Gastrocnemius medialis (tissue), 4 donors: Measurements from ENCODE around the gene CXCL8. TPM values are rescaled to one million over a fixed set of nuclear protein-coding genes. Genes with fewer than 3 reads are reported as not detected.

Experiments used
- ATAC-seq, 2 donors: fragments of 150-250 bp; one replicate each; pipeline ENCODE4 v1.9.1; 2016
- DNase-seq, 2 donors: peaks; one replicate each; pipeline ENCODE4 v3.0.0-alpha.2; 2019
- H3K27ac ChIP-seq, 4 donors: fragments of 200-600 bp; sonication (generic); 1 replicate in 1 of 4; 2 replicates in 3 of 4; pipeline ENCODE4 v1.5.1; 2016 to 2018; ENCODE audit warnings: mild to moderate bottlenecking in 2 of 4, moderate library complexity in 1 of 4
- H3K27me3 ChIP-seq, 3 donors: fragments of 200-600 bp; sonication (generic) in 2 of 3; 1 replicate in 1 of 3; 2 replicates in 2 of 3; pipeline versions ENCODE4 v1.5.1 to v1.6.0; 2016 to 2019; ENCODE audit warnings: mild to moderate bottlenecking in 1 of 3, moderate library complexity in 1 of 3
- H3K36me3 ChIP-seq, 2 donors: fragments of 200-600 bp; sonication (generic) in 1 of 2; one replicate each; pipeline ENCODE4 v1.5.1; 2017 to 2018
- H3K4me1 ChIP-seq, 2 donors: fragments of 200-600 bp; sonication (generic) in 1 of 2; one replicate each; pipeline ENCODE4 v1.5.1; 2016 to 2017; ENCODE audit warnings: mild to moderate bottlenecking in 2 of 2
- H3K4me3 ChIP-seq, 4 donors: fragments of 200-600 bp; sonication (generic) in 3 of 4; 1 replicate in 1 of 4; 2 replicates in 3 of 4; pipeline ENCODE4 v1.5.1; 2016 to 2019; ENCODE audit warnings: mild to moderate bottlenecking in 2 of 4
- H3K9me3 ChIP-seq, 3 donors: fragments of 200-600 bp; sonication (generic) in 2 of 3; 1 replicate in 1 of 3; 2 replicates in 2 of 3; pipeline ENCODE4 v1.5.1; 2016 to 2019
- CTCF ChIP-seq, 5 experiments: fragments of 450-650 bp in 3 of 5; fragments of 200-600 bp in 2 of 5; sonication (generic) in 2 of 5; IDR thresholded peaks in 4 of 5; conservative IDR thresholded peaks in 1 of 5; 1 replicate in 4 of 5; 2 replicates in 1 of 5; pipeline ENCODE4 v1.5.1; 2016 to 2019; ENCODE audit warnings: antibody characterized with exemption in 5 of 5, mild to moderate bottlenecking in 3 of 5, moderate library complexity in 3 of 5
- POLR2A ChIP-seq, 2 donors: fragments of 450-650 bp; IDR thresholded peaks; one replicate each; pipeline ENCODE4 v1.6.1; 2017; ENCODE audit warnings: antibody characterized with exemption in 2 of 2, mild to moderate bottlenecking in 2 of 2, moderate library complexity in 2 of 2
- in situ Hi-C, 4 donors: fragments of 200-750 bp; cut with MboI; loops; one replicate each; pipeline versions ENCODE4 v1.15.0 to v1.8.0; 2017; ENCODE audit warnings: low sequenced_read_pairs in 4 of 4
- intact Hi-C: fragments of 100-400 bp; cut with DNase I; formaldehyde crosslinking; loops from one replicate; pipeline ENCODE4 v1.15.1; 2023; ENCODE audit warnings: low total_unique reads
- total RNA-seq, 4 donors: library from RNA; depleted of rRNA; stranded (reverse); fragments of >200 nt; gene quantifications; one replicate each; pipeline versions ENCODE4 v1.1.0 to v1.2.3, GENCODE V29; 2016

Gene CXCL8
- total RNA-seq, 4 donors from 2014 or later, result 0.22 to 1.9 (median 1.3) TPM

GRCh38 chr4:73734530-73735001, 5.8 kb upstream of the CXCL8 start:
- in situ Hi-C loops (no loop called here), intact Hi-C loops (no loop called here)
- no peak overlapping the region for H3K27ac ChIP-seq
- H3K9me3 ChIP-seq, result no peaks in the 10 kb centered on the region
- no peak for TF ChIP-seq CTCF (IDR thresholded peaks at IDR 0.05 in 4 of 5, conservative IDR thresholded peaks at IDR 0.05 in 1 of 5)
- TF ChIP-seq POLR2A (IDR thresholded peaks at IDR 0.05), result no peak
- H3K4me1 ChIP-seq, result peaks cover 0 to 9% of the 10 kb centered on the region in 2 donors
- no peak overlapping the region for H3K4me3 ChIP-seq
- no peaks in the 10 kb centered on the region for H3K36me3 ChIP-seq
- DNase-seq (no peak), ATAC-seq (no peak)
- no peaks in the 10 kb centered on the region for H3K27me3 ChIP-seq

- DNase-seq (no peak), ATAC-seq (no peak)
- Histone ChIP-seq H3K27ac (no peak overlapping the region), H3K9me3 (no peaks in the 10 kb centered on the region), H3K27me3 (no peaks in the 10 kb centered on the region), H3K36me3 (no peaks in the 10 kb centered on the region), H3K4me1 (peaks cover 0 to 9% of the 10 kb centered on the region in 2 donors), H3K4me3 (no peak overlapping the region)
- in situ Hi-C loops (no loop called here), intact Hi-C loops (no loop called here)
- TF ChIP-seq CTCF (IDR thresholded peaks at IDR 0.05 in 4 of 5, conservative IDR thresholded peaks at IDR 0.05 in 1 of 5) (no peak), POLR2A (IDR thresholded peaks at IDR 0.05) (no peak)
These were observed 5.1 kb upstream of the CXCL8 start for GRCh38 chr4:73735231-73735630.

GRCh38 chr4:73741031-73741749, 821 bp downstream of the CXCL8 start:
- no peak for ATAC-seq
- Histone ChIP-seq H3K4me1 (peaks cover 5 to 8% of the 10 kb centered on the region in 2 donors), H3K27me3 (no peaks in the 10 kb centered on the region), H3K9me3 (no peaks in the 10 kb centered on the region), H3K27ac (no peak overlapping the region), H3K4me3 (no peak overlapping the region), H3K36me3 (no peaks in the 10 kb centered on the region)
- in situ Hi-C loops, result no loop called here
- DNase-seq, result no peak
- intact Hi-C loops, result no loop called here
- TF ChIP-seq POLR2A (IDR thresholded peaks at IDR 0.05) (no peak), CTCF (IDR thresholded peaks at IDR 0.05 in 4 of 5, conservative IDR thresholded peaks at IDR 0.05 in 1 of 5) (no peak)

GRCh38 chr4:73741750-73742489, 1.6 kb downstream of the CXCL8 start:
- ATAC-seq, result no peak
- TF ChIP-seq POLR2A (IDR thresholded peaks at IDR 0.05) (no peak), CTCF (IDR thresholded peaks at IDR 0.05 in 4 of 5, conservative IDR thresholded peaks at IDR 0.05 in 1 of 5) (no peak)
- no peak overlapping the region for H3K4me3 ChIP-seq

More at GRCh38 chr4:73741750-73742489, 1.6 kb downstream of the CXCL8 start:
- Histone ChIP-seq H3K36me3 (no peaks in the 10 kb centered on the region), H3K4me1 (peaks cover 5 to 8% of the 10 kb centered on the region in 2 donors), H3K9me3 (no peaks in the 10 kb centered on the region), H3K27ac (no peak overlapping the region), H3K27me3 (no peaks in the 10 kb centered on the region)
- intact Hi-C loops, result no loop called here
- in situ Hi-C loops, result no loop called here
- no peak for DNase-seq
